ENCODE results near the gene CGNL1.

The CGNL1 gene

DNA sequence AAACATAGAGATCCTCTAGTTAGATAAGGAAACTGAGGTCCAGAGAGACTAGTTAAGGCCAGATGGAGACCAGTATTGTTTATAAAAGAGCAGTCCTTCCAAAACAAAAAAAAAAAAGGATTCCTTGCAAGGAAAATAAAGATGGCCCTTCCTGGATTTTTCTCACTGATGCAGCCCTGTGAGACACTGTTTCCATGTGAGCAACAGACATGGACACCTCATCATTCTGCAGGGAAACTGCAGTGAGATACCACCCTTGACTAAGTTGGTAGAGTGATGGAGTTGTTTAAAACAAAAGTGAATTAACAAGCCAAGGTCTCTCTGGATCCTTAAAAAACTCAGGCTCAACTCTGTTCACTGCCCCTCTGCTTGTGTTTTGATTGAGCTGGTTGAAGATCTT, 149.8 kb downstream of the CGNL1 start:
- no peak for DNase-seq (ENCODE audit: low spot score)

DNA sequence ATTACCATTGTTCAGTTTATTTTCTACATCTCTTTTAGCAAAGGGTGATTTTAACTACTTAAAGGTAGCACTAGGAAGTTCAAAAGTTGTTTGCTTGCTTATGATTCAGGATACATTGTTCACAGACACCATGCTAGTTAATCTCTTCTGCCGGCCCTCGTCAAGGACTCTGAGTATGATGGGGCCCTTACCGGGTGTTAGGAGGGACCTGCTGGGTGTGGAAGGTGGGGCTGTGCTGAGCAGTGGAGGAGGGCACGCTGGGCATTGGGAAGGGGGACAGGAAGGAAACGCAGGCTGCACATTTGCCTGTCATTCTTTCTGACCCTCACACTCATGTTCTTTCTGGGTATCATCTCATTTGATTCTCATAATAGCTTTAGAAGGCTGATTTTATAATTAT, 150.3 kb downstream of the CGNL1 start:
- no peak for DNase-seq (ENCODE audit: low spot score)

DNA sequence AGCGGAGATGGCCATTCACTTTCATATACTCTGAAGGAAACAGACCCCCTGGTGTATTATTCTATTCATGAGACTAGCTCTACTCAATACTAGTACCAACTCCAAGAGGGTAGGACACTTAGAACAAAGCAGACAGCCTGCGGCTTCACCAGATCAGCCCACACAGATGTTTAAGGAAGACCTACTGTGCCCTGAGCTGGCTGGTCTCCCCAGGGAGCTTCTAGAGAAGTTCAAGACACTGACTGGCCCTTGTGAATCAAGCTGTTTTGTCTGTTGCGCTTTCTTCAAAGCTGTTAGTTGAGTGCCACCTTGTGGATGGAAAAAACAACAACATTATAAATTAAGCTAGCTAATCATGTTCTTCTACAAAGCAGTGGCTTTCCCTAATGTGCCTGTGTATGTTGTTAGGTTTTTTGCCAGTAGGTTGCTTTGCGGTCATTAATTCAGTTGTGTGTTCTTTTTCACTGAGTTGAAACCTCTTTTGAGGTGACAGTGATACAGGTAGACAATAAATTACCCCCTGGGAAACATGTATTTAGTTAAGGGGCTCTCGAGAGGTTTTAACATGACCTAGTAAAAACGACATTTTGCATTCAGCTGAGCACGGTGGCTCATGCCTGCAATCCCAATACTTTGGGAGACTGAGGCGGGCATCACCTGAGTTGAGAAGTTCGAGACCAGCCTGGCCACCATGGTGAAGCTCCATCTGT, 151.2 kb downstream of the CGNL1 start:
- DNase-seq (ENCODE audit: low spot score) = peak; percentile 79

DNA sequence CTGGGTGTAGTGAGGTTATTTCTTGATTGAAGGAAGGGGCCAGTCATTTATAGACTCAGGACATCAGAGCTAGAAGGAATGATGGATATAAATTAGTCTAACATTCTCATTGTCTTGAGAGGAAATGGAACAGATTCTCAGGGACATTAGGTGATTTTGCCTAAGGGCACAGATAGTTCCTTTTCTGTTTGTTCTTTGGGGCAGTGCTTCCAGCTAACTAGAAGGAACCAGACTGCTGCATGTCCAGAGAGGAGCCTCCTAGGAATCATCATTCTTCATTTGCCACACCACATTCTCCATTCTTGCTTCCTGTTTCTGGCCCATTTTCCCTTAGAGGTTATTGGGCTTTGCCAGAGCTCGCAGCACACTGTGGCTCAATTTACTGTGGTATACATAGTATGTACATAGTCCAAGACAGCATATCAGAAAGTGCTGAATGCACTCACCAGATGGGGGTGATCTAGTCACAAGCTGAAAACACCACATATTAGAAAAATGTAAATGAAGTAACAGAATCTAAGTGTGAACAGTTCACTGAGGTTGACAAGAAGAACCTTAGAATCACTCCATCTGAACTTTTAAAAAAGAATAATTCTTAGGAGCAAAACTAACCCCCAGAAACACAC, 152.7 kb downstream of the CGNL1 start:
- no peak for DNase-seq (ENCODE audit: low spot score)

DNA sequence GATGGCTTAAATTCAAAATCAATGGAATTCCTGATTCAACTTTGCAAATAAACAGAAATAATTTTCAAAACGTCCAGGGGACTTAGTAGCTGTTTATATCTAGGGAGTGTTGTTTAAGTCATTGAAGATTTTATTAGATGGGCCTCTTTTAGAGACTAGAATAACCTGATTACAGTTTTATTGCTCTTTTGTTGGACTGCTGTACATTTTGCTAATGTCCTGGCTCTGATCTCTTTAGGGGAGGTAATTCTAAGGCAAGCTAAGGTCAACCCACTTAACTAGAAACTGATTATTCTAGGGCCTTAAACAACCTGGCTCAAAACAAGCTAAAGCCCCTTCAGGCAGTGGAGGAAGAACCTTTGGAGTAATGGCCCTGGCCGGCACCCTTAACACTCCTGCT, 153.4 kb downstream of the CGNL1 start:
- DNase-seq (ENCODE audit: low spot score) = no peak

DNA sequence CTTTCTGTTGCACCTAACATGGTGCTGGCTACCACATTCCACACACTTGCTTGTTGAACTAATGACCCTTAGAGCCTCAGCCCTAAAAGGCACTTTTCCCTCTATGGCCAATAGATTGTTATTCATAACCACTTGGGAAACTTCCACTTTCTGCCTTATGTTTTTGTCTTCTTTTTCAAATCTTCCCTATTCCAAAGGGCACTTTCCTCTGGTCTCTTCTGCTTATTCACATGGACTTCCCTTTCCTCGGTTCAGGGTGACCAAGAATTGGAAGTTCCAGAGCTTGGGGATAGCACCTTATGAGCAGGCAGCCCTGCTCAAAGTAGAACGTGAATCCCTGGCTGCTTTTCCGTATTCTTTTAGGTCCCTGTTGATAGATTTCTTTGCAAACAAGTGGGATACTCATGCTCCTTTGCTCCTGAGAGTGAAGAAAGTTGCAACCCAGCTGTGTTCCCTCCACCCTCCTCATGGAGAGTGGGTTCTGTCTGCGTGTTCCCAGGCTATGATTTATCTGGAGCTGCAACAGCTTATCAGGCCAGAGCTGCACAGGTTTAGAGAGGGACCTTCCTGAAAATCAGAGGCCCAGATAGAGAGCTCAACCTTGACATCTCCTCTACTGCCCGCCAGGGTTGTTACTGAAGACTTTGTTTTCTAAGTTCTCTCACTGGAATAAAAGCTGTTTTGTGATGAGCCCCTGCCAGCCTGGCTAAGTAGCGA, 156.6 kb downstream of the CGNL1 start:
- no peak for DNase-seq (ENCODE audit: low spot score)

DNA sequence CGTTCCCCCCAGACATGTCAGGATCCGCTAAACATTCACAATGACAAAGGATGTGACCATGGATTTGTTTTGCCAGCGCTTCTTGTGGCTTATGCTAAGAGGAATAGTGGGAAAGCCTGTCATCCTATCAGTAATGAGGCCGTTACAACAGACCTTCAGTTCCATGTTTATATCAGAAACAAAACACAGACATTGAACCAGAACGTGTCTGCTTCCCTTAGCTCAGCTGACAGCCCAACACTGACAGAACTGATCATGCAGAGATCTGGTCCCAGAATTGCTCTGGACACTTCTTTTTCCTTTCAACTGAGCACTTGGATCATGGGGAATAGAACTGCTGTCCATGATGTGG, 157.1 kb downstream of the CGNL1 start:
- DNase-seq (ENCODE audit: low spot score) = no peak

DNA sequence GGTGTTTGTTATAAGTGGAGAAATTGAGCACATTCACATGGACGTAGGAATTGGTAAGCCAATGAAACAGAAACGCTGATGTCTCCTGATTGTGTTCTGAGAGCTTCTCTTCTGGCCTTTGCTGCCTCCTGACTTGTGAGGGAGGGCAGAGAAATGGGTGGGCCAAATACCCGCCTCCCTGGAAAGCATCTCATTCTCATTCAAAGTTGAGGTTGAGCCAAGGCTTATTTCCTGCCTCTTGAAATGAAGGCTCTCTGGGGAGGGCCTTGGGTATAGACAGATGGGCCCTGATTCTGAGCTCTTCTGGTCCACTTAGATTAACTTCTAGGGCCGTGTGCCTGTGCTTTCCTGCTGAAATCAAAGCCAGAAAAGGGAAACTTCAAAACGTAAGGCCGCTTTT, 158.0 kb downstream of the CGNL1 start:
- no peak for DNase-seq (ENCODE audit: low spot score)

DNA sequence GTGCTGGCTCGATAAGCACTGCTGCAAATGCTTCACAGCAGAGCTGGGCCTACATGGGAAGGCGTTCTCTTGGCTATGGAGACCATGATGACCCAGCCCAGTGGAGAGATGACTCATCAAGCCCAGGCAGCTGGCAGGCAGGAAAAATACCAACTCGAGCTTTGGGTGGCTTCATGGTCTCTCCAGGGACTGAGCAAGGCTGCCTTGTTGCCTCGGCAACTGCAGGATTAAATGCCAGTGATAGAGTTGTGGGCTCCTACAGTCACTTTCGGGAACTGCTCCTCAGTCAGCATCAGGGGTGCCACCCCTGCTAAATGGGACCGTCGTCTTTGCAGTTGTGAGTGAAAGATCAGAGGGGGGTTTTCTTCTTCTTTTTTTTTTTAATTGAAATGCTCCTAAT, 160.8 kb downstream of the CGNL1 start:
- DNase-seq (ENCODE audit: low spot score) = no peak

DNA sequence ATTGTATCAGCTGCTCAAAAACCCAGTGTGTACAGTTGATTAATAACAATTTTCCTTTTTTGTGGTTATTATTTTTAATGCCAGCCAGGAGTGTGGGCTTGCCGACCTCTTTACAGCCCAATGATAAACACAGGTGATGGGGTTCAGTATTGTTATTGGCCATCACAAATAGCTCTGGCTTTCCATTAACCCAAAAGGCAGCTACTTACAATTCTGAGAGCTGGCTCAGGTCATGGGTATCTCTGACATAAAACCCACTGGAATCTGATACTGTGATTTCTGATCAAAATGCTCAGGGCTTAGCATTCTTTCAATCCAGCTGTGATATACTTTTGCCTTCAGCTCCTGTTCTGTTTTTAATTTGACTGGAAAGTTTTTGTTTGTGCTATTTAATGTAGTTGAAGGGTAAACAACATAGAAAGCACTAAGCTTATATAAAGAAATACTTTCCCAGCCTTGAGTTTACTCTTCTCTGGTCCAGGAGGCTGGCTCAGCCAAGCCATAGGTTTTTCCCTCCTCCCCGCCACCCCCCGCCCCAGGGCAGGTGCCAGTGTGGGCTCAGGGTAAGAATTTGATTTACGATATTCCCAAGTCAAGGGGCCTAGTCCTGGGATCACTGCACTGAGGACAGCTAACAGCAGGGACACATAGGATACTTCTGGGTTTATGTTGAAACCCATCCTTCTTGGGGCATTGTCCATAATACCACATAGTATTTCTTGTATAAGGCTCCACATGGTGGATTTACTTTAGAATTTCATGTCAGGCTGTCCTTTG, 161.4 kb downstream of the CGNL1 start:
- no peak for DNase-seq (ENCODE audit: low spot score)

DNA sequence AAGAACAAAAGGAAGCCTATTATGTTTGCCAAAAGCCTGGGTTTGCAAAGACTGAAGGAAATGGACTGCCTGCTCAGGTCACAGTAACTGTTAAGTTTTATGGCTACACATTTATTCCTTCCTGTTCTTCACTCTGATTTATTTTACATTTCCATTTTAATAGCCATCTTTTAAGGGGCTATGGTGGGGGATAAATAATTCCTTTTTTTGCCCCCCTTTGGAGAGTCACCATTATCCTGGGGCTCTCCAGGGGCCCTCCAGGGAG, 161.9 kb downstream of the CGNL1 start:
- DNase-seq (ENCODE audit: low spot score) = no peak

DNA sequence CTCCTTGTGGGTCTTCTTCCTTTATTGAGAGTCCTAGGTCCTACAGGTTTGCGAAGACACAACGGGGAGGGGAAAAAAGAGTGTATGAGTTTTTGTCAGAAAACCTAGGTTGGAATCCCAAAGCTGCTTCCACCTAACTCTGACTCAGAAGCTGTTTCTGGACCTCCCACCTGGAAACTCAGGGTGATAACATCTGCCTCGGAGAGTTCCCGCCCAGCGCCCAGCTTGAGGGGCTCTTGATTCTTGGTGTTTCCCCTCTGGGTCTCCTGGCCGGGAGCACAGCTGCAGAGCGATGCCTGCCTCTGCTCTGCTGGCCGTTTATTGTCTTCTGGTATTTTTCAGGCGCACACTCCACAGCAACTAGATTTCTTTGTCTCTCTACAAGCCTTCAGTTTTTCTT, 162.5 kb downstream of the CGNL1 start:
- no peak for DNase-seq (ENCODE audit: low spot score)

DNA sequence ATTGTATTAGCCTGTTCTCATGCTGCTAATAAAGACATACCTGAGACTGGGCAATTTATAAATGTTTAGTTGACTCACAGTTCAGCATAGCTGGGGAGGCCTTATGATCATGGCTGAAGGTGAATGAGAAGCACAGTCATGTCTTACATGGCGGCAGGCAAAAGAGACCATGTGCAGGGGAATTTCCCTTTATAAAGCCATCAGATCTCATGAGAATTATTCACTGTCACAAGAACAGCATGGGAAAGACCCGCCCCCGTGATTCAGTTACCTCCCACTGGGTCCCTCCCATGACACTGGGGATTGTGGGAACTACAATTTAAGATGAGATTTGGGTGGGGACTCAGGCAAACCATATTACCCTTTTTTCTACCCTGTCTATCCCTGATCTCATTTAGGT, 163.9 kb downstream of the CGNL1 start:
- DNase-seq (ENCODE audit: low spot score) = no peak

DNA sequence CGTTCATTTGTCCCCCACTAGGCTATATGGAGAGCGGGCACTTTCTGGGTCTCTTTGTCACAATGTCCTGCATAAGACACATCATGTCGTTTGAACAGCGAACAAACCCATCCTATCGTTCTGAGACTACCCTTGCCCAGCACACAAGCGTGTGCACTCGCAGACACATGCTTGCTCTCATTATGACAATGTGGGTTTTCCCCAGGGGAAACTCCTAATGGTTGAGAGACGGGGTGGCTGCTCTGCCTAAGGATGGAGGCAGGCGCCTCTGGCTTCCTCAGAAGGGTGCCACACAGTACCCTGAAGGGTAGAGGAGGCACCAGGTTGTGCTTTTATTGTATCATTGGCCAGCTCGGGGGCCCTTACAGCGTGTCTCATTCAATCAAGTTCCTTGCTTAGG, 164.4 kb downstream of the CGNL1 start:
- DNase-seq (ENCODE audit: low spot score) = no peak

DNA sequence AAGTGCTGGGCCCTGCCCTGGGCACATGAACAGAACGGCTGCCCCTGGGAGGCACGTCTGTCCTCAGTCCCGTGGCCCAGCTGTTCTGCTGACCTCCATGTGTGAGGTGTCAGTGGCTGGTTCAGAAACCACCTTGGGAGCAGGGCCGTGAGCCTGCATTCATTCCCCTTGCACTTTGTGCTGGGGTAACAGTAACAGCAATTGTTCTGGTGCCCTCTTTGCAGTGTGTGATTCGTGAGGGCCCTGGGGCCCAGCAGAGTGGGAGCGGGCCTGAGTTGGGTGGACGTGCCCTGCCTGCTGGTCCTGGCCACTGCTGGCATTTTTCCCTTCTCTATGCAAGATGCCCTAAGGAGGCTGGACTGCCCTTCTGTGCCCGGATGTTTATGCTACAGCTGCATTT, 165.0 kb downstream of the CGNL1 start:
- no peak for DNase-seq (ENCODE audit: low spot score)

DNA sequence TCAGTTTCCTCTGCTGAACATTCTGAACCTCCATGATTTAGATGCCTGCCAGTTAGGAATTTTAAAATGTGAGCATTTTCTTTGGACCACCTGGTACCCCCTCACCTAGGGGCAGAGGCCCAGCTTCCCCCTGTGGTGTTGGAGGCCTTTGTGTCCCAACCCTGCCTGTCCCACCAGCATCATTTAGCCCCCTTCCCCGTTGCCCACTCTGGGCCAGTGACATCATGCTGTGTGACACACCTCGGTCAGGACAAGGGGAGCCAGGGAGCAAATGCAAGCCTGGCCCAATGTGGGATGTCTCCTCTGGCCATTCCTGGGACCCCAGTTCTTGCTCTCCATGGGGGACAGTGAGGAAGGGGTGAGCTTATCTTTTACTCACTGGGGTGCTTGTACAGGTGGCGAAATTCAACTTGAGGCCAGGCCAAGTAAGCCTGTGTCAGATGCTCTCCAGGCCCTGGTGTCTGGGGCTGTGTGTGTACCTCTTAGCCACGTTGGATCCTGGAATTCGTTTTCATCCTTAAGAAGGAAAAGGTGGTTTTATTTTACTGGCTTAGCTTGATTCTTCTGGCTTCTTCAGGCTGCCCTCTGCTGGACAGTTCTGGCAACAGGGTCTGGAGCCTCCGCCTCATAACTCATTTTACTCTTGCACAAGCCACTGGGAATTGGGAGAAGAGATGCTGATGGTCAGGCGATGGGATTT, 165.7 kb downstream of the CGNL1 start:
- peak; percentile 41 for DNase-seq (ENCODE audit: low spot score)

DNA sequence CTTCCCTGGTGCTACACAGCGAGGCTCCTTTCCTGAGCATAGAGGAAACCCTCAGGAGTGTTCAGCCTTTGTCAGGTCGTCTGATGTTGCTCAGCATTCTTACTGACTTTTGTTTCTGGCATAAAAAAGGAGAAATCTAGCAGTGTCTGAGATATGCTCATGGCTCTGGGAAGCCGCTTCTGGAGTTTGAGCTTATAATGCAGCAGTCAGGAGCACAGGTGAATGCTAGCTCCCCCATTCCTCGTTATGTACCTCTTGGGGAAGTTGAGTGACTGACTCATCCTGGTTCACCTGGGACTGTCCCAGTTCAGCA, 166.2 kb downstream of the CGNL1 start:
- no peak for DNase-seq (ENCODE audit: low spot score)

DNA sequence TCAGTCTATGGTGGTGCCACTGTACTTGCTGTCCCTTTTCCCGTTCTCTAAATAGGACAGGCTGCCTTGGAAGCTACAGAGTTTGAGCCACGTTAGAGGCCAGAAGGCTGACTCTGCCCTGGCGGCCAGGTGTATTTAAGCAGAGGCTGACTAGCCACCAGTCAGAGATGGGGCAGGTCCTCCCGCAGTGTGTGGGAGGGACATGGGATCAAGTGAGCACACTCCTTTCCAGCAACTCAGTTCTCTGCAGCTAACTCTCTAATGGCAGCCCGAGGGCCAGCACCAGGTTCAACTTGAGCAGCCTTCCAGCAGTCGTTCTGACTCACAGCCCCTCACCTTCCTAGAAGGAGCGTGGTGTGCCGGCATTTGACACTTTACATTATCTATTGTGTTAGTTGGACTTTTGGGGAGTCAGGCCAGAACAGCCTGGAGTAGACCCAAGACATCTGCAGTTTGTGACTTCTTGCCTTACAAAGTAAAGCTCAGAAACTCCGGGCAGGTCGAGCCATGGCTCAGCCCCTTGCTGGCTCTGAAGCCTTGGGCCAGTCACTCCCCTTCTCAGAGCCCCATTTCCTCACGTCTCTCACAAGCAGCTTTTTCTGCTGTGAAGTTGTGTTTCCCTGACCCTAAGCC, 168.7 kb downstream of the CGNL1 start:
- DNase-seq (ENCODE audit: low spot score) = no peak

DNA sequence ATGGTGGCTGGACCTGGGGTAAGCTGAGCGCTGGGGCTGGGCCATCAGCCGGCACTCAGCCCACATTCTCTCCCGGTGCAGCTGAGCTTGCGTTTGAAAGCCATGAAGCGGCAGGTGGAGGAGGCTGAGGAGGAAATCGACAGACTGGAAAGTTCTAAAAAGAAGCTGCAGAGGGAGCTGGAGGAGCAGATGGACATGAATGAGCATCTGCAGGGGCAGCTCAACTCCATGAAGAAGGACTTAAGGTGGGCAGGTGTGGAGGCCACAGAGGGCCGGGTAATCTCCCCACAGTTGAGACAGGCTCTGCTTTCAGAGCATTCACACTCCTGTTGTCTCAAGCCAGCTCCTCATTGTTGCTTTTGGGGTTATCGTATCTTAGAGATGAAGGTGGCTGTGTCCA, 169.7 kb downstream of the CGNL1 start:
- DNase-seq (ENCODE audit: low spot score) = no peak

DNA sequence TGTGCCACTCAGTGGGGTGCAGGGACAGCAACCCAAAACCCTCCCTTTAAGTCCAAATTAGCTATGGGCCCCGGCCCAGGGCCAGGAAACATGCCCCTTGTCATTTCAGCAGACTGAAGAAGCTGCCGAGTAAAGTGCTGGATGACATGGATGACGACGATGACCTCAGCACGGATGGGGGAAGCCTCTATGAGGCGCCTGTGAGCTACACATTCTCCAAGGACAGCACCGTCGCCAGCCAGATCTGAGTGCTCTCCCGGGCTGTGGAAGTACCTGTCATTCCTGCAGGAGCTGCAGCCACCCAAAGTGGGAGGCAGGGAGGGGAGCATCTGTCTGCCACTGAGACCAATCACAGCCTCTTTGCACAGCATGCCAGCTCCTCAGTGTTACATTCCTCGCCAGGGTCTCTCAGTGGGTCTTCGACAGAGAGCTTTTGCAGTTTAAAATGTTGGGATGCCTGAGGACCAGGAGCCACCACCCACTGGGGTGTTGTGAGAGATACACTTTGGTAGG, 171.0 kb downstream of the CGNL1 start:
- DNase-seq (ENCODE audit: low spot score) = no peak

DNA sequence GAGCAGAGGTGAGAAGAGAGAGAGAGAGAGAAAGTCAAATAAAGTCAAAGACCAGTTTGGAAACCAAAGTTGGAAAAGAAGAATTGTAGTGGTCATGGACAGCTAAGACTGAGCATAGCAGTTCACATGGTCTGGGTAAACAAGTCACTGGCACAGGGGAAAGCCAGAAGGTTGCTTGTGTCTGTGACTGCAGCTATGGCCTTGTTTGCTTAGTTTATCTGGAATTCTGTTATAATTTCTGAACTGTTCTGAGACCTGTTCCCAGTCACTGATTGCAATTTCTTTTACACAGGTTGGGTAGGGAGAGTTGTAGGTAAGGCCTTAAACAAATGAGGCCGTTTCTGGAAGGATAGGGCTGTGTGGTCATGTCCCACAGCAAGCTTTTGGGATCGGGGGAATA, 172.0 kb downstream of the CGNL1 start:
- no peak for DNase-seq (ENCODE audit: low spot score)

DNA sequence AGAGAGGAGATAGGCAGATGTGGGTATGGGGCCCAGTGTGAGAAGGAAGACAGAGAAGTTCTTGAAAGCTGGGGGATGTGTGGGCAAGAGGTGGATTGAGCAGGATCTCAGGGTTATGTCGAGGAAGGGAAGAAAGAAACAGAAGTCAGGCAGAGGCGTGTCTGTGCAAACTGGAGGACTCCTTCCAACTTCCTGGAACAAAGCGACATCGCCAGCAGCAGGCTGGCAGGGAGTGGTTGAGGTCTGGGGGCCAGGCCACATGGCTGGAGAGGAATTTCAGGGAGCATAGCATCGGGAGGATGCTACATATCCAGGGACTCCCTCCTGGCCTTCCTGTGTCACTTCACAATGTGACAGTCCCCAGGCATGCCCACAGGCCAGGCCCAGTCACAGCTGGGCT, 172.5 kb downstream of the CGNL1 start:
- DNase-seq (ENCODE audit: low spot score) = no peak
